K562 (cell line): ENCODE results near the gene PLAAT3. TPM values are rescaled to one million over a fixed set of nuclear protein-coding genes. Genes with fewer than 3 reads are reported as not detected.

Source experiments
- ARHGAP35 ChIP-seq: fragments of 450-650 bp; IDR thresholded peaks from 2 replicates; pipeline ENCODE4 v1.6.1; 2018; ENCODE audit not compliant: partially characterized antibody
- CEBPB ChIP-seq: fragments of 450-650 bp; IDR thresholded peaks from 2 replicates; pipeline ENCODE4 v1.6.1; 2016; ENCODE audit warnings: missing genetic modification characterization, missing compliant biosample characterization
- DDX20 ChIP-seq: fragments of 450-650 bp; IDR thresholded peaks from 2 replicates; pipeline ENCODE4 v1.6.1; 2016; ENCODE audit warnings: missing genetic modification characterization, low read depth, mild to moderate bottlenecking, missing compliant biosample characterization, moderate library complexity
- FOSL1 ChIP-seq: fragments of 200-800 bp; sonication (Bioruptor generic); conservative IDR thresholded peaks from 2 replicates; pipeline ENCODE4 v1.6.1; 2016; ENCODE audit warnings: missing genetic modification characterization, missing compliant biosample characterization
- HDAC3 ChIP-seq: fragments of 450-650 bp; IDR thresholded peaks from 2 replicates; pipeline ENCODE4 v1.6.1; 2018; ENCODE audit warnings: borderline replicate concordance, mild to moderate bottlenecking, moderate library complexity; ENCODE audit not compliant: partially characterized antibody
- KDM2B ChIP-seq: fragments of 250-450 bp; sonication (Bioruptor Pico); IDR thresholded peaks from 2 replicates; pipeline ENCODE4 v1.8.0; 2021; ENCODE audit warnings: mild to moderate bottlenecking, moderate library complexity
- REST ChIP-seq, 2 experiments: fragments of 450-650 bp; formaldehyde crosslinking in 1 of 2; IDR thresholded peaks; 2 replicates each; pipeline versions ENCODE4 v1.4.0 to v1.6.1; 2014 to 2020; ENCODE audit warnings: mild to moderate bottlenecking in 2 of 2, borderline replicate concordance in 1 of 2, low read depth in 1 of 2
- SOX6 ChIP-seq: fragments of 450-650 bp; IDR thresholded peaks from 2 replicates; pipeline ENCODE4 v1.6.1; 2014; ENCODE audit warnings: mild to moderate bottlenecking
- STAT6 ChIP-seq: sonication (generic); formaldehyde crosslinking; IDR thresholded peaks from 2 replicates; pipeline ENCODE4 v1.8.1; 2023; ENCODE audit warnings: mild to moderate bottlenecking, missing genetic modification reagents
- TBL1XR1 ChIP-seq, 2 experiments: IDR thresholded peaks; 2 replicates each; pipeline ENCODE4 v1.6.1; 2012; ENCODE audit warnings: improper control_type of control experiment in 2 of 2, low read length in 2 of 2, mild to moderate bottlenecking in 1 of 2
- TFAM ChIP-seq: fragments of 250-450 bp; sonication (Bioruptor Pico); conservative IDR thresholded peaks from 2 replicates; pipeline ENCODE4 v1.5.0; 2021; ENCODE audit warnings: mild to moderate bottlenecking, moderate library complexity
- polyA plus RNA-seq, 8 experiments: library from polyadenylated mRNA; depleted of rRNA in 4 of 8; stranded (reverse) in 5 of 8; unstranded in 3 of 8; fragments of >200 nt; fragmentation: Nextera tagmentation in 2 of 8; fragmentation: Illumina TruSeq in 1 of 8; extraction: Ambion mirVana in 2 of 8; extraction: Trizol in 1 of 8; gene quantifications; 2 replicates each; pipeline versions ENCODE4 v1.2.1 to v1.2.3, GENCODE V29; 2011 to 2014; ENCODE audit warnings: inconsistent platforms in 1 of 8, missing spikeins in 1 of 8
- total RNA-seq, 7 experiments: library from RNA; depleted of rRNA in 6 of 7; stranded (reverse); fragments of >200 nt in 6 of 7; fragmentation: Illumina TruSeq in 2 of 7; extraction: Trizol in 2 of 7; gene quantifications; 2 replicates each; pipeline versions ENCODE4 v1.2.1 to v1.2.3, GENCODE V29; 2011 to 2021; ENCODE audit warnings: low replicate concordance in 1 of 7
- TF ChIP-seq, protein P1 (sequence below): fragments of 450-650 bp; conservative IDR thresholded peaks from 2 replicates; pipeline ENCODE4 v1.6.1; 2016; ENCODE audit warnings: missing genetic modification characterization, low read depth, mild to moderate bottlenecking, missing compliant biosample characterization, moderate library complexity
- TF ChIP-seq, protein P2 (sequence below): fragments of 250-450 bp; sonication (Bioruptor Pico); IDR thresholded peaks from 2 replicates; pipeline ENCODE4 v1.9.0; 2021; ENCODE audit warnings: mild to moderate bottlenecking, inconsistent platforms

The PLAAT3 gene
- total and polyA plus RNA-seq, 9 of the 15 experiments (the other 6 are each of a cell fraction or from before 2014, with no cell fraction given): 0.80 to 2.7 (median 1.4) TPM

GRCh38 chr11:63534895-63535461 lies 79.3 kb downstream of the PLAAT3 start (continued):
- TF ChIP-seq REST (IDR thresholded peaks at IDR 0.05; ENCODE audit: borderline replicate concordance) (no peak), REST (CRISPR knock-in tag; IDR thresholded peaks at IDR 0.05; ENCODE audit: low read depth) (0 out of 2 replicates have a peak, but pooled peaks have one; percentile 71), ARHGAP35 (no peak), HDAC3 (no peak), FOSL1 (tag) (peak; percentile 41; the same call in 1 of the 2 replicates), TBL1XR1 (IDR thresholded peaks at IDR 0.05; ENCODE audit: low read length in 2 of 2) (no peak), STAT6 (CRISPR knock-in tag) (no peak), SOX6 (0 out of 2 replicates have a peak, but pooled peaks have one; percentile 41), KDM2B (CRISPR knock-in tag) (peak; percentile 86; the same call in 1 of the 2 replicates), DDX20 (peak; percentile 98), TFAM (no peak), CEBPB (tag) (0 out of 2 replicates have a peak, but pooled peaks have one; percentile 9)
- TF ChIP-seq, protein P1, sequence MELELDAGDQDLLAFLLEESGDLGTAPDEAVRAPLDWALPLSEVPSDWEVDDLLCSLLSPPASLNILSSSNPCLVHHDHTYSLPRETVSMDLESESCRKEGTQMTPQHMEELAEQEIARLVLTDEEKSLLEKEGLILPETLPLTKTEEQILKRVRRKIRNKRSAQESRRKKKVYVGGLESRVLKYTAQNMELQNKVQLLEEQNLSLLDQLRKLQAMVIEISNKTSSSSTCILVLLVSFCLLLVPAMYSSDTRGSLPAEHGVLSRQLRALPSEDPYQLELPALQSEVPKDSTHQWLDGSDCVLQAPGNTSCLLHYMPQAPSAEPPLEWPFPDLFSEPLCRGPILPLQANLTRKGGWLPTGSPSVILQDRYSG (tag): peak; percentile 99
- TF ChIP-seq, protein P2, sequence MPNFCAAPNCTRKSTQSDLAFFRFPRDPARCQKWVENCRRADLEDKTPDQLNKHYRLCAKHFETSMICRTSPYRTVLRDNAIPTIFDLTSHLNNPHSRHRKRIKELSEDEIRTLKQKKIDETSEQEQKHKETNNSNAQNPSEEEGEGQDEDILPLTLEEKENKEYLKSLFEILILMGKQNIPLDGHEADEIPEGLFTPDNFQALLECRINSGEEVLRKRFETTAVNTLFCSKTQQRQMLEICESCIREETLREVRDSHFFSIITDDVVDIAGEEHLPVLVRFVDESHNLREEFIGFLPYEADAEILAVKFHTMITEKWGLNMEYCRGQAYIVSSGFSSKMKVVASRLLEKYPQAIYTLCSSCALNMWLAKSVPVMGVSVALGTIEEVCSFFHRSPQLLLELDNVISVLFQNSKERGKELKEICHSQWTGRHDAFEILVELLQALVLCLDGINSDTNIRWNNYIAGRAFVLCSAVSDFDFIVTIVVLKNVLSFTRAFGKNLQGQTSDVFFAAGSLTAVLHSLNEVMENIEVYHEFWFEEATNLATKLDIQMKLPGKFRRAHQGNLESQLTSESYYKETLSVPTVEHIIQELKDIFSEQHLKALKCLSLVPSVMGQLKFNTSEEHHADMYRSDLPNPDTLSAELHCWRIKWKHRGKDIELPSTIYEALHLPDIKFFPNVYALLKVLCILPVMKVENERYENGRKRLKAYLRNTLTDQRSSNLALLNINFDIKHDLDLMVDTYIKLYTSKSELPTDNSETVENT (CRISPR knock-in tag): no peak
